ENCODE measurements around the gene SLC10A2. TPM values are rescaled to one million over a fixed set of nuclear protein-coding genes. Genes with fewer than 3 reads are reported as not detected.

SLC10A2 gene
- total RNA-seq, 1 experiment from 2014 or later, result not detected

Other genes with a start within 250 kb of the SLC10A2 start
- gene ERCC5, start 220.4 kb downstream of the SLC10A2 start, total RNA-seq (2014; rRNA removed; shearing (Covaris generic)), result 51.9 and 61.9 TPM in 2 replicates

All from HT1080 (cell line).